NCI-H2081 (cell line): ENCODE measurements around the gene RUNX1.
A peak's percentile ranks its signal among the peaks of the same experiment; 100 is the strongest.

ENCODE experiments used
- DNase-seq, 2 experiments: peaks; one replicate each; lab custom pipeline; 2025; lab: John Stamatoyannopoulos, UW

RUNX1 gene

DNA sequence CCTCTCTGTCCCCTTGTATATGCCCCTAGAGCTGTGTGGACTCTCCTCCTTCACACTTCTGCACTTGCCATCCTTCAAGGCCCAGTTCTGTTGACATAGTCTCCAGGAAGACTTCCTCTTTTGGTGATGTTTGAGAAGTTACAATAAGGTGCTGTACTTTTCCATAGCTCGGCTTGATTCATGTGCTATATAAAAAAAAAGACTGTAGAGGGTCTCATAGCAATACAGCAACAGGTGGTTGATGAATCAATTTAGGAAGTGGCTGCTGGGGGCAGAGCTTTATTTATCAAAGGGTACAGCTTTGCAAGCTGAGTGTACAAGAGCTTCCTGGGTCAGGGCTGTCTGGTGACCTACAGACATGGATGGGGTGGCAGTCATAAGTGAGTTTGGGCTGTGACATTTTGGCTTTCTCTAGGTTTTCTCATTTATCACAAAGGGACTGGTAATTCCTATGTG lies 102.7 kb downstream of the RUNX1 start:
- no peak for DNase-seq

DNA sequence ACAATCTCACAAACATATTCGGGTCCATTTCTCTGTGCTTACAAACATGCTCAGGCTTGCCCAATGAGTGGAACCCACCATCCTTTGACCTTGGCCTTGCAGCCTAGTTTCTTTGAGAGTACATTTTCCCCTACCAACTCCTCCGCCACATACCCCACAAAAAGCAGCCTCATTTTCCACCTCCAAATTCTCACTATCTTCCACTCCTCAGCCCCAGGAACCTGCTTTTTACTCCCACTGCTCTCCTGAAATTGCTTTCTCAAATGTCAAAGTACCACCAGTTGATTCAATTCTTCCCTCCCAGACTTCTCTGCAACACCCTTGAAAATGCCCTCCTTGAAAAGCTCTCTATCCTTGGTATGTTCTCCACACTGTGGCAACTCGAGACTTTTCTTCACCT lies 103.8 kb downstream of the RUNX1 start:
- DNase-seq = no peak

DNA sequence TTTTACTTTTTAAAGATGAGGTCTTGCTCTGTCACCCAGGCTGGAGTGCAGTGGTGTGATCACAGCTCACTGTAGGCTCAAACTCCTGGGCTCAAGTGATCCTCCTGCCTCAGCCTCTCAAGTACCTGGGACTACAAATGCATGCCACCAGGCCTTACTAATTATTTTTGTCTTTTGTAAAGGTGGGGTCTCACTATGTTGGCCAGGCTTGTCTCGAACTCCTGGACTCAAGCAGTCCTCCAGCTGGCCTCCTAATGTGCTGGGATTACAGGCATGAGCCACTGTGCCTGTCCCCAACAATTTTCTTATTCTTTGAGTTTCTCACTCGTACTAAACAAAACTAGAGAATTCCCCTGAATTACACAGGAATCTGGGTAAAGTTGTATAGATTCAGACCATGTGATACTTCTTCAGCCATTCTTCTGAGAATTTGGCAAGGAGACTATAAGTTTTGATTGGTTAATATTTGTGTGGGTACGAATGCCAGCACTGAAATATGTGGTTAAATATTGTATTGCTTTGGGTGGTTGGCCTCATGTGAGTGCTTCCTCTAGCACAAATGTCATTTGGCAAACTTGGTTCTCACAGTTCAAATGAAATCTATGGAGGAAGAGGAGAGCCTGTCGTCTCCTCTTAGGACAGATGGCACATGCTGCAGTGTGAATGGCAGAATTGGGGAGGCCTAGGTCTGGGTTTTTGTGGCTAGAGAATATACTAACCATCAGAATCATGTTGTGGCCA lies 104.9 kb downstream of the RUNX1 start:
- DNase-seq = no peak

DNA sequence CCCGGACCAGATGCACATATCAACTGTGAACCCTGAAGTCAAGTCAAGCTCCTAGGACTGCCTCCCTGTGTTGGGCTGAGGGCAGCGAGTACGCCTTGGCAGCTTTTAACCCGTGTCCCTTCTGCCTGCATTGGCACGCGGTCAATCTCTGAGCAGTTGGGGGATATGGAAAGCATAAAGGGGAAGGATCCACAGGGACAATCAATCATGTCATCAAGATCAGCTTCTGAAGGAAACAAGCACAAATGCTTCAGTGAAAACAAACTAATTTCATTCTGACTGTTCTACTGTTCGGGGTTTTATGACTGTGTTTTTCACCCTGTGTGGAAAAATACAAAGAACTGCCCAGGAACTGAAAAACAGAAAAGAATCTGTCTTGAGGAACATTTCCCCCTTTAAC lies 106.2 kb downstream of the RUNX1 start:
- no peak for DNase-seq

DNA sequence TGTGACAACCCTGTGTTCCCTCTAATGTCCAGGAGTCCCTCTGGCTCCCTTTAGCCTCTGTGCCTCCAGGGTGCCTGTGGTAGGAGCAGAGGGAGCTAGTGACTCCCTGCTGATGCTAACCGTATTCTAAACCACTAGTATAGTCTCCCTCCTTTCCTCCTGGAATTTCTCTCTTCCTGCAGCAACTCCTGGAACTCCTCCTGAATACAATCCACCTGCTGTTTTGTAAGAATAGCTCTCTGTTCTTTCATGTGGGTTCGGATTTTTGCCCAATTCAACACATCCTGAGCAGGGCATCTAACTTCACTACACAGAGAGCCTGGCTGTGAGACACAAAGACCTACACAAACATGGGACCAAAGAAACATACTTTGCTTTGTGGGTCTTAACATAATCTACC lies 107.9 kb downstream of the RUNX1 start:
- no peak for DNase-seq

DNA sequence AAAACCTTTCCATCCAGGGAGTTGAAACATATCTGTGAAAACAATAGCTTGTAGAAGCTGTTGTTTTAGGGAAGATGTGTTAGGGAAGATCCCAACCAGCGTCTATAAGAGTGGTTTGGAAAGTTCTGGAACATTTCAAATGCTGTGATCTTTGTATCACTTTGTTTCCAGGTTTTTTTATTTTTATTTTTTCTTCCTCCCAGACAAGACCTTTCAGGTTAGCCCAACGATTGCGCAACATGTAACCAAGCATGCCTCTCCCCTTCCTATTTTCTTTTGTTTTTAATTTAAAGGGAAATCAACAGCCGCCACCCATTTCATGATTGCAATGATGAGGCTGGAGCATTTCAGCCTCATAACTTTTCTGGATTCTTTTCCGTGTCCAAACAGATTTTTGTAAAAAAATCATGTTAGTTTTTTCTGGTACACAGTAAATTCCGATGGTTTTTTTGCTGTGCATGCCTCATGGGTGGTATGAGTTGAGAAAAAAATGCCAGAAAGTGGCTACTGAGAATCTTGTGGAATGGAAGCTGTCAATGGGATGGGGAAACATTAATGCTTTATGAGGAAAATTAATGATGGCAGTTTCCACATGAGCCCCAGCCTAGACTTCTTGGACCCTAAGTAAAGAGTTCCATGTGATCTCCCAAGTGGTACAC lies 109.3 kb downstream of the RUNX1 start:
- no peak for DNase-seq

DNA sequence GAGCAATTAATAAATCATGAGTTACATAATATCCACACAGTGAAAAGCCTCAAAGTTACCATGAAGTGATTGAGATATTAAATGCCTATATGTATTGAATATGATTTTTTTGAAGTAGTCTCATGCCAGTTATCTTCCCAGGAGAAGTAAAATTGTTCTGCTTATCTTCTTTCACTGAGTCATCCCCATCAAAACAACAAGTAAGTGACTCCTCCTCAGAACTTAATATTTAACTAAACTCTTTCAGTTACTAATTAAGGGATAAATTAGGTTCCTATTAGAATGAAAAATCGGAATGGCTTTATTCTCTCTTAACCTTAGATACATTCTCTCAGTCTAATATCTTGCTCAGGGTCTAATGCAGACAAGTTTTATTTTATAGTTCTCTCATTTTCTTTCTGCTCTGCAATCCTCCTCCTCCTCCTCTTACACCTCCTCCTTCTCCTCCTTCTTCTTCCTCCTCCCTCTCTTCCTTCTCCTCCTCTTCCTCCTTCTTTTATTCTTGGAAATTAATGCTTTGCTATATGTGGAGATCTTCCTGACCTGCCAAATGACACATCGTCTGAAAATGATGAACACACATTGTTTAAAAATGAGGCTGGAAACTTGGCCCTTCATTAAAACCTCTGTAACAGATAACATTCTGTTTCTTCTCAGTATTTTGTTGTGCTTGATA lies 110.9 kb downstream of the RUNX1 start:
- no peak for DNase-seq

DNA sequence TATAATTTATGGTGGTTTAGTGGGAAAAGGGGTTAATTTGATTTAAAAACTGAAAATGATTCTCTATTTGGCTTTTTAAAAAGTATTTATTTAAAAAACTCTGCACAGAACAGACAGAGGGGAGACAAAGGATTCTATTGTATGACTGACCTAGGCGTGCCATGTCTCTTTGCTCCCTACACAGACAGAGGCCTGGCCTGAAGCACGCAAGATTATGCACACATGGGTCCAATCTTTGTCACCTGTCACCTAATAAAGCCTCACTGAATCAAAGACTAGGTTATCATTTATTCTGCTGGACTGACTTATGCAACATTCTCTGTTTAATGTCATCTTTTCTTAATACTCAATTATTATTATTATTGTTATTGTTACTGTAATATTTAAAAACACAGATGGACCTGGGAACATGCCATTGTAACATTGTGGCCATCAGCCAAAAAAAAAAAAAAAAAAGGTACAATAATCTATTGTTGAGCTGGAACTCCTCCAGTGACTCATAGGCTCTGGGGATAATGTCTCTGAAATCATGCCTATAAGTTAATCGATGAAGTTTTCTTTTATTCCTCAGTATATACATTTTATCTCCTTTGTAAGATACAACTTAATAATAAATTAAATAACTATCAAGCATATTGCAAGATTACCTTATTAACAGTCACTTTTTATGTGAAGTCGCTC lies 112.1 kb downstream of the RUNX1 start:
- peak in 1 of 2 experiments; percentile 1 for DNase-seq

DNA sequence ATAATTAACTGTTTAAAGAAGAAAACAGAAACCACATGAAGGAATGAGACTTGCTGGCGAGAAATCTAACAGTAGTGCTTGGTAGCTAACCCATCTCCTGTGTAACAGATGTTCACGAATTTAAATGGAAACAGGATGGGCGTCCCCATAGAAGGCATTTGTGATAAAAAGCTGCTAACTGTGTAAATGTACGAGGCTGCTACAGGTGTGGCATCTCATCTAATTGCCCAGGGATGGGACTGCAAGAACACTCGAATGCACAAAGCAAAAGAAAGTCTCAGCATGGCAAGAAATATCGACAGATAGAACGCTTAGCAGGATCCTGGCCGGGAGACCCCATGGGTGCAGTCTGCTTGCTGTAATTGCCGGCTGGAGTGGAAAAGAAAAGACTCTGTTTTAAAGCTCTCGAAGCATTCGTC lies 112.7 kb downstream of the RUNX1 start:
- DNase-seq = peak in 1 of 2 experiments; percentile 10

DNA sequence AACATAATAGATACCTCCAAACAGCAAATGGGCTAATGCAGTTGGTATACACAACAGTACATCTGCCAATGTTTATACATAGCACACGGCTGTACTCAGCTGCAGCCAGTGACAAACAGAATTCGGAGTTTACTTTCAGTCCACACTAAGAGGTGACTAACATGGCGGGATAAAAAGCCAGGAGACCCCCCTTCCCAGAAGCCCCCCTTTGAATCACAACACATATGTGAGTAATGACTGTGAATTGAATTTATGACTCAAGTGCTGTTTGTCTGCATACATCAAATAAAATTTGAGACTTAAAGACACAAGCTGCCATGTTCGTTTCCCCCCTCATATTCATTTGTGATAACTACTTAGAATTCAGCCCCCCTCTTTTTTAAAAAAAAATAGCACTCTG lies 113.2 kb downstream of the RUNX1 start:
- no peak for DNase-seq

DNA sequence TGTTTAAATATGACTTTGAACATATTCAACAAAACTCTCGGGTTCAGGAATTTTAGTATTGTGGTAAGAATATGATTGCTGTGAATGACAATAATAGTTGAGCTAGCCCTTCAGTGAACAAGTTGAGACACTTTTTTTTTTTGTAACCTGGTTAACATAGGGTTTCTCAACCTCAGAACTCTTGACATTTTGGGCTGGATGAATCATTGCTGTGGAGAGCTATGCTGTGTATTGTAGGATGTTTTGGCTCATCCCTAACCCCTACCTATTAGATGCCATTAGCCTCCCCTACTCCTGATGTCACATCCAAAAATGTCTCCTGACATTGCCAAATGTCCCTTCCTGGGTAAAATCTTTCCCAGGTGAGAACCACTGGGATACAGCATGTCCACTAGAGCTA lies 113.7 kb downstream of the RUNX1 start:
- DNase-seq = no peak

DNA sequence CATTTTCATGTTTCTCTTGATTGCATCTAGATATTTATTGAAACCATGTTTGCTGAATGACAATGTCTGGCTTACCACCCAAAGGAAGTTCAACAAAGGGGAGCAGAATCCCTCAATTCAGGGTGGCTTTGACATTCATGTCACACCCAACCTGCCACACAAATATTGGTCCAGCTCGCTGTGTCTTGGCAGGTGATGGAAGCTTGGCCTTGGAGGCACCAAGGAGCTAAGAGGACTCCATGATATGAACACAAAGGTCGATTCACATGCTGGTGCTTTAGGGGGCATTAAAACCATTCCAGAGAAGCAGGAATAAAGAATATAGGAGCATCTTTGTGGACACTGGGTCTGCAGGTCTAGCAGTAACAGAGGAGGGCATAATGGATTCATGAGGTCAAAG lies 114.8 kb downstream of the RUNX1 start:
- DNase-seq = no peak

DNA sequence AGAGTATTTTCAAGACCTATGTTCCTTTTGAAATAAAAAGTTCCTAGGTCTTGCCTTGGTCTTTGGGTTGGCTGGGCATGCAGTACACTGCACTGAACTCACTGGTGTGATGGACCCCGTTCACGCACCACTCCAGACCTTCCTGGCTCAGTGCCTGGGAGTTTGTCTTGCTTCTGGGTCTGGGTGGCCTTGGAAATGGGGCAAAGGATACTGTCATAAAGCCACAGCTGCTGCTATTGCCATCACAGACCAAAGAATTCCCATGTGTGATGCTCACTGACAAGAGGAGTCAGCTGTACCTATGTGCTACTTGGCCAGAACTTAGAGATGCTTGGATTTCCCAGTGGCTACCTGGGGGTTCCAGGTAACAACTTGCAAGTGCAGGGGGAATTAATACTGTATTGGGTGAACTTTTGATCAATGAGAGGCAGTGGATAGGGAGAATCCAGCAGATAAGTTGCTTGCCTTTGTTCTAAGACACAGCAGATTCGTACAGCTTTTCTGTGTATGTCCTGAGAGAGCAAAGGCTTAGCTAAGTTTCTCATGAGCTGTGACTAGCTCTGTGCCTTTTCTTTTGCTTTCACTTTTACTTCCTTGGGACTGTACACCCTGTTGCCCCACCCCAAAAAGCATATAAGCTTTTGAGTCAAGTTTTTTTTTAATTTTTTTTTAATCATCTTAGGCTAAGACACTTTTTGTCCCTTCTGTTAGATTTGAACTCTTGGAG lies 115.3 kb downstream of the RUNX1 start:
- no peak for DNase-seq

DNA sequence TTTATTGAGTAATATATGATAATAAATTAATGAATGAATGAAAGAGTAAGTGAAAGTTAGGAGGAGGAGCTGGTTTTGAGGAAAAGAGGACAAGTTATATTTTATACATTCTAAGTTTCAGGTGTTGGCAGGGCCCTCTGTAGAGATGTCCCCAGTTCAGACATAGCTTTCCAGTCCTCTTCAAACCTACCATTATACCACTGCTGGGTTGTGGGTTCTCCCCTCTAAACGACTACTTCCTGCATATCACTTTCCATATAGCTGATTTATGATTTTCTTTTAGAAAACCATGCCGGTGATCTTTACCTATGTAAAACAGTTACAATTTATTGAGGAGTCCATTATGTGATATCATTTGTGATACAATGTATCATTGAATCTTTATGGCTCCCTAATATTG lies 116.9 kb downstream of the RUNX1 start:
- no peak for DNase-seq

DNA sequence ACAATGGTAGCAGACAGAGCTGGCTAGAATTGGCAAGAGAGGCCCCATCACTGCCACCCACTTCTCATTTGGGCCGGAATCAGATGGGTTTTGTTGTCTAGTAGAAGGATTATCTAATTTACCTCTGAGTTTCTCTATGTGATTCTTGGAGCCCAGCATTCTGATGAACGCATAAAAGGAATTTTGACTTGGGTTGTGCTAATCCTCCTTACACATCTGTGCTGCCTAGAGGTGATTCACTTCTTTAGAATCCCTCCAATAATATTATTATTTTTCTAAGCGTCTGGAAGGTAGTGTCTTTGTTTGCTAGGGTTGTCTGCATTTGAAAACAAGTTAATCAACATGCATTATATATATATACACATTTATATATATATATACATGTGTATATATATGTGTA lies 118.1 kb downstream of the RUNX1 start:
- no peak for DNase-seq

DNA sequence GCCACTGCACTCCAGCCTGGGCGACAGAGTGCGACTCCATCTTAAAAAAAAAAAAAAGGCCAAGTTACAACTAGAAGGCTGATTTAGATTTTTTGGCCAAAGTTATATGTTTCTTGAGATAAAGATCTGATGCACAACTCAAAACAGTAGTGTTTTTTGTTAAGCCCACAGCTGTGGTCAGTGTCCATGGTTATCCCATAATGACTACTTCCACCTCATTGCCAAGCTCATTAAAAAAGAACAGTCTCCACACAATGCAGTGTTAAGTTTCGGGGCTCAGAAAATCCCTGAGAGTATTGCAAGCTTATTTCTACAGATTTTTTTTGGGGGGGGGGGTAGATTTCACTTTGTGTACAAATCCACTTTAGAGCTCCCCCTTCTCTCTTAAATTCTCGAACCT lies 120.5 kb downstream of the RUNX1 start:
- no peak for DNase-seq

DNA sequence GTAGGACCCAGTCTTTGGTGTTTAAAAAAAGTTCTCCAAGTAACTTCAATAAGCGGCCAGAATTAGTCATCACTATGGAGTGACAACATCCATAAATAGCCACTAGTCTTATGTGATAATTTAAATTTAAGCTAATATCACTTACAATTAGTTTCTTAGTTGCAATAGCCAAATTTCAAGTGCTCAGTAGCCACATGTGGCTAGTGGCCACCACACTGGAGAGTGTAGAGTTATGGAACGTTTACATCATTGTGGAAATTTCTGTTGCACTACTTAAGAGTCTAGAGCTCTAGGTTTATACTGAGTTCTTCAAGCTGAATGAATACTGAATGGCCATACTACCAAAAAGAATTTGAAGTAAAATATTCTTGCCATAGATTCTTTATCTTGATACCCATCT lies 121.1 kb downstream of the RUNX1 start:
- DNase-seq = no peak

DNA sequence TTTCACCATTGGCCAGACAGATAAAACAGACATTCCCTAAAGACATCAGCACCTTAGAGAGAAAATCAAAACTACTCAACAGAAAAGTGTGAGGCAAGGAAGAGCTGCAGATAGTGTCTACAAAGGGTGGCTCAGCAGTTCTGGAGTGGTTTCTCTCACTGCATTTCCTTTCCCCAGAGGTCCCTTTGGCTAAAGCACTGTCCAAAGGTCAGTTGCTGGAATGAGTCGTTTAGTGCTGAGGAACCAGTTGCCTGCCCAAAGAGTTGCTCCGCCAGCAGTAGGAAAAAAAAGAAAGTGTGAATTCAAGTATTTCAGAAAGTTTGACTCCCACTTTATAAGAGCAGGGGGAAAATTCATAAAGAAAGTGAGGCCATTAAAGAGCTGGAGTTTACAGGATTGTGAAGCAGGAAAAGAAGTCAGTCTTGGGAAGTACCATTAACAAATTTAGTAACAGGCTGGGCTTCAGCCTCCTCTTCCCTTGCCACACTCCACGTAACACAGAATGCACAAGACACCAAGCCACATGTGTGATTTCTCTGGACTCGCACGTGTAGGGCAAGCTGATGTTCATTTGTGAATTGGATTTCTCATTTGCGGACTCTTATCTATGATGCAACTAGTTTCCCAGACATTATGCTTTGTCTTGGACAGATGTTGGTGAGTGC lies 122.2 kb downstream of the RUNX1 start:
- DNase-seq = no peak

DNA sequence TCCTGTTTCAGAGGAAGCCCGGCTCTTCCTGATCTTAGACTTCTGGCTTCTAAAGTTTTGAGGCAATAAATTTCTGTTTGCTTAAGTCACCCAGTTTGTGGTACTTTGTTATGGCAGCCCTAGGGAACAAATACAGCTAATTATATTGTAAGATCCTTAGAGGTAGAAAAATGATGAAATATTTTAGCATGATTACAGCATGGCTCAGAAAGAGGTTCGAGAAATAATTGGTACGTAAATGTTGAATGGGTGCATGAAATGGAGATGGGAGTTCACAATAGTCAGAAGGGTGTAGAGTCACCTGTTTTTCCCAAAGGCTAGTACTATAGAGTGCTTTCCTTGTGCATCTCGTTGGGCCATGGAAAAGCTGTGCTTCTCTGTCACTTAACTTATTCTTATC lies 123.5 kb downstream of the RUNX1 start:
- DNase-seq = no peak

DNA sequence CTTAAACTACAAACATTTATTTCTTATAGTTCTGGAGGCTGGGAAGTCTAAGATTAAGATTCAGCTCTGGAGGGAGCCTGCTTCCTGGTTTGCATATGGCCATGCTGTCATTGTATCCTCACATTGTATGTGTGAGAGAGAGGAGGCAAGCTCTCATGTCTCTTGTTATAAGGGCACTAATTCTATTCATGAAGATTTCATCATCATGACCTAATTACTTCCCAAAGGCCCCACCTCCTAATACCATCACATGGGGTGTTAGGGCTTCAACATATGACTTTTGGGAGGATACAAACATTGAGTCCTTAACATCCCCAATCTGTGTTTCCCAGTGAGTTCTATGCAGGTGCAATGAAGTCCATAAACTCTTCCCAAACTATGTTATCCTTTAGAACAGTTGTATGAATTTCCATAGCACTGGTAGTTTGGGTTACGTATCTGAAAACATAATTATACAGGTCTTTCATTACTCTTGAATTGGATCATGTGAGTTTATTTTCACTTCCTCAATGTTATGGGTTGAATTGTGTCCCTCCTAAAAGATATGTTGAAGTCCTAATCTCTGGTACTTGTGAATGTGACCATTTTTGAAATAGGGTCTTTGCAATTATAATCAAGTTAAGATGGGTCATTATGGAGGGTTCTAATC lies 124.2 kb downstream of the RUNX1 start:
- DNase-seq = no peak

DNA sequence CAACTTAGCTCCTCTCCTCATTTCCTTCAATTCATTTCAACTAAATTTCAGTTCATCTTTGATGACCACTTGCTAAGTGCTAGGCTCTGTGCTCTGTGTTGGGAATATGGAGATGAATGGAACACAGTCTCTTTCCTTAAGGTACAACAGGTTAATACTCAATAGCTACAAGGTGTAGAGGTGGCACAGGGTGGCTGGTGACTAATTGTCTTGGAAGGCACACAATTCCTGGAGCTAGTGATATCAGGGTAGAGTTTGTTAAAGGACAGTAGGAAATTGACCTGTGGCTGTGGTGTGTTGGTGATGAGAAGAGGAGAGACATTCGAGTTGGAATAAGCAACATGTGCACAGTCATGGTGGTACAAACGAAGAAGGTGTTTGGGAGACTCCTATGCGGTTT lies 124.9 kb downstream of the RUNX1 start:
- no peak for DNase-seq
